Fibroblast of mammary gland (primary cell): ENCODE data around the gene SLC2A5.

Experiments used
- DNase-seq: peaks from one replicate; pipeline ENCODE4 v3.0.0-alpha.2; 2010; ENCODE audit warnings: low read depth
- H3K4me3 ChIP-seq: 2 replicates; pipeline ENCODE4 v1.5.1; 2011; ENCODE audit warnings: low read depth, mild to moderate bottlenecking, low read length, moderate library complexity; ENCODE audit not compliant: control insufficient read depth
- TF ChIP-seq, protein P1 (sequence below): conservative IDR thresholded peaks from 2 replicates; pipeline ENCODE4 v1.5.1; 2011; ENCODE audit warnings: low read depth, low read length, inconsistent platforms; ENCODE audit not compliant: control insufficient read depth, insufficient read depth

SLC2A5 gene

DNA sequence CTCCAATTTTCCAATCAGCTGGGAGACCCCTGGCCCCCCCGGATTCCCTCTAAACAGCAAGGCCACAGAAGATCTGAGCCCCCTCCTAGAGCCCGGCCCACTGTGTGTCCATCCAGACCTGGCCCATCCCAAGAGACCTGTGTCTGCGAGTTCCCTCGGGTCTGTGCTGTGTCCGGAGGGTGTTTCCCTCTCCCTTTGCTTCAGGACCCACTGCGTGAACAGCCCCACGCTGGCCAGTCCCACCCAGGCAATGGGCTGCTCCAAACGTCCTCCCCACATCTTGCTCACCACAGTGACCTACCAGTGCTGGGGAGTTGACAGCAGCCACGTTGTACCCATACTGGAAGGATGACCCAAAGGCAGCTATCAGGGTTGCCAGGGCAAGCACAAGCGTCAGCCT is 11.6 kb downstream of the SLC2A5 start:
- no peak for DNase-seq
- TF ChIP-seq, protein P1, sequence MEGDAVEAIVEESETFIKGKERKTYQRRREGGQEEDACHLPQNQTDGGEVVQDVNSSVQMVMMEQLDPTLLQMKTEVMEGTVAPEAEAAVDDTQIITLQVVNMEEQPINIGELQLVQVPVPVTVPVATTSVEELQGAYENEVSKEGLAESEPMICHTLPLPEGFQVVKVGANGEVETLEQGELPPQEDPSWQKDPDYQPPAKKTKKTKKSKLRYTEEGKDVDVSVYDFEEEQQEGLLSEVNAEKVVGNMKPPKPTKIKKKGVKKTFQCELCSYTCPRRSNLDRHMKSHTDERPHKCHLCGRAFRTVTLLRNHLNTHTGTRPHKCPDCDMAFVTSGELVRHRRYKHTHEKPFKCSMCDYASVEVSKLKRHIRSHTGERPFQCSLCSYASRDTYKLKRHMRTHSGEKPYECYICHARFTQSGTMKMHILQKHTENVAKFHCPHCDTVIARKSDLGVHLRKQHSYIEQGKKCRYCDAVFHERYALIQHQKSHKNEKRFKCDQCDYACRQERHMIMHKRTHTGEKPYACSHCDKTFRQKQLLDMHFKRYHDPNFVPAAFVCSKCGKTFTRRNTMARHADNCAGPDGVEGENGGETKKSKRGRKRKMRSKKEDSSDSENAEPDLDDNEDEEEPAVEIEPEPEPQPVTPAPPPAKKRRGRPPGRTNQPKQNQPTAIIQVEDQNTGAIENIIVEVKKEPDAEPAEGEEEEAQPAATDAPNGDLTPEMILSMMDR: no peak
- H3K4me3 ChIP-seq: no peak overlapping the region

DNA sequence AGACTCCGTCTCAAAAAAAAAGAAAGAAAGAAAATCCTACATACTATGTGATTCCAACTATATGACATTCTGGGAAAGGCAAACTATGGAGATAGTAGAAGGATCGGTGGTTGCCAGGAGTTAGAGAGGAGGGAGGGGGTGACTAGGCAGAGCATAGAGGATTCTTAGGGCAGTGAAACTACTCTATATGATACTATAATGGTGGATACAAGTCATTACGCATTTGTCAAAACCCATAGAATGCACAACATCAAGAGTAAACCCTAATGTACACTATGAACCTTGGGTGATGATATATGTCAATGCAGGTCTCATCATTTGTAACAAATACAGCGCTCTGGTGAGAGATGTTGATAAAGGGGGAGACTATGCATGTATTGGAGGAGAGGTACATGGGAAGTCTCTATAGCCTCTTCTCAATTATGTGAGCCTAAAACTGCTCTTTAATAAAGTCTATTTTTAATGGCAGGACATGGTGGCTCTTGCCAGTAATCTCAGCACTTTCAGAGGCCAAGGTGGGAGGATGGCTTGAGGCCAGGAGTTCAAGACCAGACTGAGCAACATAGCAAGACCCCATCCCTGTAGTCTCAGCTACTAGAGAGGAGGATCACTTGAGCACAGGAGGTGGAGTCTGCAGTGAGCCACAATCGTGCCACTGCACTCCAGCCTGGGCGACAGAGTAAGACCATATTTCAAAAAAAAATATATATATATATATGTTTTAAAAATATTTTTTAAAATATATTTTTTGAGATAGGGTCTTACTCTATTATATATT is 17.0 kb downstream of the SLC2A5 start:
- TF ChIP-seq, protein P1: no peak
- no peak overlapping the region for H3K4me3 ChIP-seq
- DNase-seq: no peak

DNA sequence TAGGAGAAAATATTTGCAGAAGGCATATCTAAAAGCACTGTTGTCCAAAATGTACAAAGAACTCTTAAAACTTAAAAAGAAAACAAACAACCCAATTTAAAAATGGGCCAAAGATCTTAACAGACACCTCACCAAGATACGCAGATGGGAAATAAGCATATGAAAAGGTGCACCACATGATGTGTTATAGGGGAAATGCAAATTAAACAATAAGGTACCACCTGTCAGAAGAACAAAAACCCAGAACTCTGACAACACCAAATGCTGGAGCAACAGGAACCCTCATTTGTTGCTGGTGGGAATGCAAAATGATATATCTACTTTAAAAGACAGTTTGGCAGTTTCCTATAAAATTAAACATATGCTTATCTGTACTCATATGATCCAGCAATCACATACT is 18.1 kb downstream of the SLC2A5 start:
- TF ChIP-seq, protein P1: no peak
- no peak for DNase-seq
- H3K4me3 ChIP-seq: no peak overlapping the region

DNA sequence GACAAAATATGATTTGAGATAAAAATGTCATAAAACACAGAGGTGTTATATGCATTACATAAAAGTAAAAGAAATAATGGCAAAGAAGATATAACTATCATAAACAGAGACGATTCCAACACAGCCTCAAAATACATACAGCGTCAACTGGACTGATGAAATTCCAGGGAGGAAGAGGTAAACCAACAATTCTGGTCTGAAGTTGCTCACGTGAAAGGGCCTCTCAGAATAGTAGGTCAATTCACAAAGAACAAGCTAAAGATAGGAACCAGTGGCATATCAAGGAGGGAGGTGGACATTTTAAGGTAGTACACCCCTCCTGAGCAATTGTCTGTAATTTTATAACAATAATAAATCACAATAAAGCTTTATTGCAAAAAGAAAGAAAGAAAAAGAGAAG is 18.6 kb downstream of the SLC2A5 start:
- TF ChIP-seq, protein P1: no peak
- DNase-seq: no peak
- H3K4me3 ChIP-seq: no peak overlapping the region

DNA sequence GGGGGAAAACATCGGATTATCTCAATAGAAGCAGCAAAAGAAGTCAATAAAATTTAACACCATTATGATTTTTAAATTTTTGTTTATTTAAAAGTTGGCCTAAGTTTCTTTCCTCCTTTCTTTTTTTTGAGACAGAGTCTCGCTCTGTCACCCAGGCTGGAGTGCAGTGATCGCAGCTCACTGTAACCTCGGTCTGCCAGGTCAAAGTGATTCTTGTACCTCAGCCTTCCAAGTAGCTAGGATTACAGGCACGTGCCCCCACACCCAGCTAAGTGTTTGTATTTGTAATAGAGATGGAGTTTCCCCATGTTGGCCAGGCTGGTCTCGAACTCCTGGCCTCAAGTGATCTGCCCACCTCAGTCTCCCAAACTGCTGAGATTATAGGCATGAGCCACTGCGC is 20.9 kb downstream of the SLC2A5 start:
- TF ChIP-seq, protein P1: no peak
- DNase-seq: no peak
- no peak overlapping the region for H3K4me3 ChIP-seq

DNA sequence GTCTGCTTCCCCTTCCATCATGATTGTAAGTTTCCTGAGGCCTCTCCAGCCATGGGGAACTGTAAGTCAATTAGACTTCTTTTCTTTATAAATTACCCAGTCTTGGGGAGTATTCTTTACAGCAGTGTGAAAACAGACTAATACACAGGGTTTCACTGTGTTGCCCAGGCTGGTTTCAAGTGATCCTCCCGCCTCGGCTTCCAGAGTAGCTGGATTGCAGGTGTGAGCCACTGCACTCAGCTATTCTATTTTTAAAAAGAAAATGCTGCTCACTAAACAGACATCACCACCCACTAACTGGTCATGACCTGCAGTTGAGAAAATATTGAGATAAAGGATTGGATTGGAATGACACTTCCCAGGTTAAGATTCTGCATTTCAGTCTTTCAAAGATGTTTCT is 22.4 kb downstream of the SLC2A5 start:
- DNase-seq: no peak
- H3K4me3 ChIP-seq: no peak overlapping the region
- TF ChIP-seq, protein P1: no peak
